ENCODE data around the gene KIF2C. TPM values are rescaled to one million over a fixed set of nuclear protein-coding genes. Genes with fewer than 3 reads are reported as not detected.
A peak's percentile ranks its signal among the peaks of the same experiment; 100 is the strongest.

Gene KIF2C
- total RNA-seq, 3 donors from 2014 or later (not counting 1 experiment from before 2014, with no cell fraction given): 0.59 to 1.3 (median 0.93) TPM

- Histone ChIP-seq H3K27me3 (ENCODE audit: control insufficient read depth, insufficient read depth, low read length) (no peaks in the 10 kb centered on the region), H3K4me1 (ENCODE audit: control insufficient read depth, insufficient read depth, low read length) (peaks cover 36% of the 10 kb centered on the region), H3K36me3 (ENCODE audit: control insufficient read depth, insufficient read depth, low read length) (no peaks in the 10 kb centered on the region), H3K4me3 (ENCODE audit: low read length) (no peak overlapping the region), H3K9me3 (ENCODE audit: control insufficient read depth, insufficient read depth, low read length) (no peaks in the 10 kb centered on the region), H3K27ac (ENCODE audit: low read length) (no peak overlapping the region)
- 33% methylated on average over 1 of the region's 1 CpG for WGBS (ENCODE audit: insufficient coverage)
- Mint-ChIP-seq H3K9me3 (no peaks in the 10 kb centered on the region), H3K4me3 (no peak overlapping the region), H3K27me3 (ENCODE audit: low read depth in 2 of 2) (no peaks in the 10 kb centered on the region), H3K4me1 (peaks cover 47 to 49% of the 10 kb centered on the region in 2 donors), H3K36me3 (no peaks in the 10 kb centered on the region), H3K27ac (peak overlapping the region; percentile 7 to 64)
- intact Hi-C loops (cut with micrococcal nuclease): loop anchor here (5.0 kb wide), 1 partner anchor 585 kb away; no protein-coding TSS in a partner anchor
- ATAC-seq (no peak), DNase-seq (no peak)
- TF ChIP-seq CTCF (IDR thresholded peaks at IDR 0.05): no peak
Observed at GRCh38 chr1:44717653-44718052, 22.0 kb upstream of the KIF2C start.

- H3K9me3 Mint-ChIP-seq: no peaks in the 10 kb centered on the region
- Histone ChIP-seq H3K4me1 (ENCODE audit: control insufficient read depth, insufficient read depth, low read length) (peaks cover 41% of the 10 kb centered on the region), H3K36me3 (ENCODE audit: control insufficient read depth, insufficient read depth, low read length) (no peaks in the 10 kb centered on the region), H3K9me3 (ENCODE audit: control insufficient read depth, insufficient read depth, low read length) (no peaks in the 10 kb centered on the region), H3K4me3 (ENCODE audit: low read length) (no peak overlapping the region), H3K27me3 (ENCODE audit: control insufficient read depth, insufficient read depth, low read length) (no peaks in the 10 kb centered on the region), H3K27ac (ENCODE audit: low read length) (no peak overlapping the region)
- H3K27ac Mint-ChIP-seq: peak overlapping the region; percentile 7 to 64
- H3K36me3 Mint-ChIP-seq: no peaks in the 10 kb centered on the region
- intact Hi-C loops (cut with micrococcal nuclease): loop anchor here (5.0 kb wide), 1 partner anchor 584 kb away; no protein-coding TSS in a partner anchor
- no peak overlapping the region for H3K4me3 Mint-ChIP-seq
- peaks cover 50 to 52% of the 10 kb centered on the region in 2 donors for H3K4me1 Mint-ChIP-seq
- DNase-seq: no peak
- no peaks in the 10 kb centered on the region for H3K27me3 Mint-ChIP-seq (ENCODE audit: low read depth in 2 of 2)
- no peak for ATAC-seq
- WGBS (ENCODE audit: insufficient coverage): 84% methylated on average over 6 of the region's 6 CpGs
- no peak for TF ChIP-seq CTCF (IDR thresholded peaks at IDR 0.05)
Observed at GRCh38 chr1:44718091-44718490, 21.5 kb upstream of the KIF2C start.

- H3K27ac Mint-ChIP-seq: no peak overlapping the region
- H3K9me3 Mint-ChIP-seq: no peaks in the 10 kb centered on the region
- no peak for TF ChIP-seq CTCF (IDR thresholded peaks at IDR 0.05)
- H3K27me3 Mint-ChIP-seq (ENCODE audit: low read depth in 2 of 2): no peaks in the 10 kb centered on the region
- intact Hi-C loops (cut with micrococcal nuclease): loop anchor here (5.0 kb wide), 1 partner anchor 583 kb away; no protein-coding TSS in a partner anchor
- no peaks in the 10 kb centered on the region for H3K36me3 ChIP-seq (ENCODE audit: control insufficient read depth, insufficient read depth, low read length)
- DNase-seq: no peak
- H3K4me3 Mint-ChIP-seq: no peak overlapping the region
- H3K27ac ChIP-seq (ENCODE audit: low read length): no peak overlapping the region
- H3K27me3 ChIP-seq (ENCODE audit: control insufficient read depth, insufficient read depth, low read length): no peaks in the 10 kb centered on the region
- H3K4me1 ChIP-seq (ENCODE audit: control insufficient read depth, insufficient read depth, low read length): peaks cover 52% of the 10 kb centered on the region
- H3K4me3 ChIP-seq (ENCODE audit: low read length): no peak overlapping the region
- no peak for ATAC-seq
- H3K36me3 Mint-ChIP-seq: no peaks in the 10 kb centered on the region
- 72% methylated on average over 5 of the region's 5 CpGs for WGBS (ENCODE audit: insufficient coverage)
- H3K9me3 ChIP-seq (ENCODE audit: control insufficient read depth, insufficient read depth, low read length): no peaks in the 10 kb centered on the region
- peaks cover 57 to 58% of the 10 kb centered on the region in 2 donors for H3K4me1 Mint-ChIP-seq
Observed at GRCh38 chr1:44719318-44719717, 20.3 kb upstream of the KIF2C start.

- H3K27ac ChIP-seq (ENCODE audit: low read length): no peak overlapping the region
- no peak overlapping the region for H3K4me3 ChIP-seq (ENCODE audit: low read length)
- no peak for TF ChIP-seq CTCF (IDR thresholded peaks at IDR 0.05)
- peaks cover 49% of the 10 kb centered on the region for H3K4me1 ChIP-seq (ENCODE audit: control insufficient read depth, insufficient read depth, low read length)
- H3K4me3 Mint-ChIP-seq: peak overlapping the region; percentile 43
- peak overlapping the region; percentile 93 to 95 for H3K27ac Mint-ChIP-seq
- H3K36me3 ChIP-seq (ENCODE audit: control insufficient read depth, insufficient read depth, low read length): no peaks in the 10 kb centered on the region
- no peaks in the 10 kb centered on the region for H3K27me3 Mint-ChIP-seq (ENCODE audit: low read depth in 2 of 2)
- no peaks in the 10 kb centered on the region for H3K27me3 ChIP-seq (ENCODE audit: control insufficient read depth, insufficient read depth, low read length)
- peaks cover 51 to 57% of the 10 kb centered on the region in 2 donors for H3K4me1 Mint-ChIP-seq
- intact Hi-C loops (cut with micrococcal nuclease): no loop called here
- no peaks in the 10 kb centered on the region for H3K36me3 Mint-ChIP-seq
- no peak for ATAC-seq
- 96% methylated on average over 4 of the region's 4 CpGs for WGBS (ENCODE audit: insufficient coverage)
- H3K9me3 Mint-ChIP-seq: no peaks in the 10 kb centered on the region
- H3K9me3 ChIP-seq (ENCODE audit: control insufficient read depth, insufficient read depth, low read length): no peaks in the 10 kb centered on the region
- no peak for DNase-seq
Observed at GRCh38 chr1:44720281-44720680, 19.4 kb upstream of the KIF2C start.

All from natural killer cell (primary cell).